Measurements from ENCODE around the gene SF3A1.

GRCh38 chr22:30390974-30391691 lies 34.4 kb upstream of the SF3A1 start:
- TF ChIP-seq CTCF (IDR thresholded peaks at IDR 0.05) (peak; percentile 52 to 60 (median 56)), POLR2A (IDR thresholded peaks at IDR 0.05) (no peak)

Data from testis (tissue), 2 donors.